HepG2 (cell line): Measurements from ENCODE around the gene LSM14B. TPM values are rescaled to one million over a fixed set of nuclear protein-coding genes. Genes with fewer than 3 reads are reported as not detected.
A peak's percentile ranks its signal among the peaks of the same experiment; 100 is the strongest.

ENCODE experiments used
- ARNT ChIP-seq: fragments of 450-650 bp; IDR thresholded peaks from 2 replicates; pipeline ENCODE4 v1.6.1; 2017
- DDIT3 ChIP-seq: sonication (generic); formaldehyde crosslinking; IDR thresholded peaks from 2 replicates; pipeline ENCODE4 v1.4.0; 2020; ENCODE audit warnings: mild to moderate bottlenecking, missing genetic modification reagents
- FOSL2 ChIP-seq: sonication (generic); formaldehyde crosslinking; IDR thresholded peaks from 2 replicates; pipeline ENCODE4 v1.4.0; 2020; ENCODE audit warnings: missing genetic modification reagents
- MLX ChIP-seq: IDR thresholded peaks from 2 replicates; pipeline ENCODE4 v1.6.1; 2016
- MXD4 ChIP-seq: IDR thresholded peaks from 2 replicates; pipeline ENCODE4 v1.6.1; 2016; ENCODE audit warnings: mild to moderate bottlenecking, missing biosample characterization, missing genetic modification reagents
- TBX3 ChIP-seq: fragments of 450-650 bp; IDR thresholded peaks from 2 replicates; pipeline ENCODE4 v1.6.1; 2017; ENCODE audit warnings: antibody characterized with exemption, mild to moderate bottlenecking, inconsistent platforms, borderline replicate concordance
- TSC22D2 ChIP-seq: sonication (generic); formaldehyde crosslinking; IDR thresholded peaks from 2 replicates; pipeline ENCODE4 v1.5.1; 2020; ENCODE audit warnings: missing genetic modification reagents, mild to moderate bottlenecking, borderline replicate concordance
- XRCC5 ChIP-seq: fragments of 200-400 bp; formaldehyde crosslinking; optimal IDR thresholded peaks from 2 replicates; pipeline ENCODE3; 2017; ENCODE audit warnings: mild to moderate bottlenecking, low read length
- ZBTB7A ChIP-seq: sonication (generic); formaldehyde crosslinking; IDR thresholded peaks from 2 replicates; pipeline ENCODE4 v1.8.0; 2022; ENCODE audit warnings: mild to moderate bottlenecking, missing genetic modification reagents
- ZFX ChIP-seq: sonication (generic); formaldehyde crosslinking; IDR thresholded peaks from 2 replicates; pipeline ENCODE4 v1.4.0; 2020; ENCODE audit warnings: mild to moderate bottlenecking, low read depth, missing genetic modification reagents, moderate library complexity
- ZKSCAN8 ChIP-seq: IDR thresholded peaks from 2 replicates; pipeline ENCODE4 v1.6.1; 2016; ENCODE audit warnings: borderline replicate concordance, missing genetic modification reagents, missing compliant biosample characterization
- ZMYM3 ChIP-seq: sonication (generic); formaldehyde crosslinking; IDR thresholded peaks from 2 replicates; pipeline ENCODE4 v1.5.1; 2020; ENCODE audit warnings: mild to moderate bottlenecking, missing genetic modification reagents
- ZNF121 ChIP-seq: sonication (generic); formaldehyde crosslinking; IDR thresholded peaks from 2 replicates; pipeline ENCODE4 v1.5.0; 2020; ENCODE audit warnings: mild to moderate bottlenecking, missing genetic modification reagents
- ZNF160 ChIP-seq: sonication (generic); formaldehyde crosslinking; IDR thresholded peaks from 2 replicates; pipeline ENCODE4 v1.8.0; 2022; ENCODE audit warnings: mild to moderate bottlenecking, inconsistent platforms, missing genetic modification reagents
- ZNF18 ChIP-seq: sonication (generic); formaldehyde crosslinking; IDR thresholded peaks from 2 replicates; pipeline ENCODE4 v1.8.0; 2022; ENCODE audit warnings: mild to moderate bottlenecking, missing genetic modification reagents; ENCODE audit not compliant: insufficient replicate concordance
- ZNF235 ChIP-seq: sonication (generic); formaldehyde crosslinking; IDR thresholded peaks from 2 replicates; pipeline ENCODE4 v1.8.1; 2023; ENCODE audit warnings: mild to moderate bottlenecking, missing genetic modification reagents, borderline replicate concordance
- ZNF496 ChIP-seq: sonication (generic); formaldehyde crosslinking; IDR thresholded peaks from 2 replicates; pipeline ENCODE4 v1.8.1; 2023; ENCODE audit warnings: mild to moderate bottlenecking, moderate library complexity, missing genetic modification reagents; ENCODE audit not compliant: insufficient replicate concordance
- ZNF557 ChIP-seq: sonication (generic); formaldehyde crosslinking; IDR thresholded peaks from 2 replicates; pipeline ENCODE4 v1.4.0; 2020; ENCODE audit warnings: missing genetic modification reagents
- ZNF775 ChIP-seq: sonication (generic); formaldehyde crosslinking; IDR thresholded peaks from 2 replicates; pipeline ENCODE4 v1.4.0; 2020; ENCODE audit warnings: missing genetic modification reagents, mild to moderate bottlenecking, moderate library complexity, borderline replicate concordance
- polyA plus RNA-seq, 8 experiments: library from polyadenylated mRNA; depleted of rRNA in 3 of 8; stranded (reverse) in 7 of 8; unstranded in 1 of 8; fragments of >200 nt; fragmentation: Illumina TruSeq in 4 of 8; extraction: Trizol in 4 of 8; gene quantifications; 2 replicates each; pipeline versions ENCODE4 v1.2.1 to v1.2.3, GENCODE V29; 2011 to 2016; ENCODE audit warnings: low read depth in 4 of 8, missing spikeins in 1 of 8, mixed read lengths in 1 of 8; ENCODE audit not compliant: insufficient read depth in 1 of 8
- total RNA-seq, 5 experiments: library from RNA; depleted of rRNA; stranded (reverse); fragments of >200 nt; fragmentation: Illumina TruSeq; extraction: Trizol; gene quantifications; 2 replicates each; pipeline ENCODE4 v1.2.3, GENCODE V29; 2016; ENCODE audit warnings: low read depth in 1 of 5
- TF ChIP-seq, protein P1 (sequence below): sonication (generic); formaldehyde crosslinking; IDR thresholded peaks from 2 replicates; pipeline ENCODE4 v1.4.0; 2020; ENCODE audit warnings: missing genetic modification reagents, borderline replicate concordance

Gene LSM14B
- total and polyA plus RNA-seq, 2 of the 13 experiments (the other 11 are each of a cell fraction or from before 2014, with no cell fraction given) = 43.3 to 79.2 TPM

- TF ChIP-seq, protein P1, sequence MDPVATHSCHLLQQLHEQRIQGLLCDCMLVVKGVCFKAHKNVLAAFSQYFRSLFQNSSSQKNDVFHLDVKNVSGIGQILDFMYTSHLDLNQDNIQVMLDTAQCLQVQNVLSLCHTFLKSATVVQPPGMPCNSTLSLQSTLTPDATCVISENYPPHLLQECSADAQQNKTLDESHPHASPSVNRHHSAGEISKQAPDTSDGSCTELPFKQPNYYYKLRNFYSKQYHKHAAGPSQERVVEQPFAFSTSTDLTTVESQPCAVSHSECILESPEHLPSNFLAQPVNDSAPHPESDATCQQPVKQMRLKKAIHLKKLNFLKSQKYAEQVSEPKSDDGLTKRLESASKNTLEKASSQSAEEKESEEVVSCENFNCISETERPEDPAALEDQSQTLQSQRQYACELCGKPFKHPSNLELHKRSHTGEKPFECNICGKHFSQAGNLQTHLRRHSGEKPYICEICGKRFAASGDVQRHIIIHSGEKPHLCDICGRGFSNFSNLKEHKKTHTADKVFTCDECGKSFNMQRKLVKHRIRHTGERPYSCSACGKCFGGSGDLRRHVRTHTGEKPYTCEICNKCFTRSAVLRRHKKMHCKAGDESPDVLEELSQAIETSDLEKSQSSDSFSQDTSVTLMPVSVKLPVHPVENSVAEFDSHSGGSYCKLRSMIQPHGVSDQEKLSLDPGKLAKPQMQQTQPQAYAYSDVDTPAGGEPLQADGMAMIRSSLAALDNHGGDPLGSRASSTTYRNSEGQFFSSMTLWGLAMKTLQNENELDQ (CRISPR knock-in tag) = no peak
- TF ChIP-seq XRCC5 (no peak), TSC22D2 (CRISPR knock-in tag) (no peak), FOSL2 (CRISPR knock-in tag) (0 out of 2 replicates have a peak, but pooled peaks have one; percentile 21), ZNF775 (no peak), ZNF121 (CRISPR knock-in tag) (no peak), ARNT (no peak), ZBTB7A (CRISPR knock-in tag) (peak; percentile 65; the same call in 1 of the 2 replicates), DDIT3 (no peak), TBX3 (no peak), ZNF557 (CRISPR knock-in tag) (no peak), ZNF235 (CRISPR knock-in tag) (0 out of 2 replicates have a peak, but pooled peaks have one; percentile 55), ZNF160 (CRISPR knock-in tag) (0 out of 2 replicates have a peak, but pooled peaks have one; percentile 30), ZNF18 (no peak), MLX (0 out of 2 replicates have a peak, but pooled peaks have one; percentile 37), ZNF496 (no peak), MXD4 (no peak), ZFX (peak; percentile 68), ZKSCAN8 (CRISPR knock-in tag) (no peak), ZMYM3 (CRISPR knock-in tag) (0 out of 2 replicates have a peak, but pooled peaks have one; percentile 76)
Observed at GRCh38 chr20:62155428-62156253, 33.4 kb downstream of the LSM14B start (continued).
